HCT116 (cell line): ENCODE data around the gene AHNAK. TPM values are rescaled to one million over a fixed set of nuclear protein-coding genes. Genes with fewer than 3 reads are reported as not detected.

ENCODE experiments used
- ATAC-seq: fragments of 200-7000 bp; cut with Tn5 transposase; 2 replicates; pipeline ENCODE4 v1.9.1; 2020; ENCODE audit warnings: mild to moderate bottlenecking, moderate library complexity
- BruUV-seq: library from RNA; stranded (reverse); fragments of 400-500 nt; replicated peaks from 2 replicates; lab custom pipeline; 2021; lab: Mats Ljungman, UMichigan
- CTCF ChIA-PET: fragments of 300-600 bp; sonication (Branson Sonifier 250); formaldehyde crosslinking; loops from one replicate; lab custom pipeline; 2021; ENCODE audit warnings: antibody characterized with exemption; lab: Charles Lee
- POLR2A ChIA-PET: fragments of 300-600, 350-600 bp; sonication (Branson Sonifier 250); formaldehyde crosslinking; loops from one replicate; lab custom pipeline; 2021; ENCODE audit warnings: antibody characterized with exemption; lab: Charles Lee
- RAD21 ChIA-PET, 2 experiments: fragments of 300-600 bp; sonication (Branson Sonifier 250); formaldehyde crosslinking; loops; one replicate each; lab custom pipeline; 2023; ENCODE audit warnings: low total read pairs in 2 of 2; ENCODE audit not compliant: uncharacterized antibody in 2 of 2, unreplicated experiment in 2 of 2, low non-redundant PET in 1 of 2; lab: Charles Lee
- DNase-seq: peaks from one replicate; pipeline ENCODE4 v3.0.0-alpha.2; 2010; ENCODE audit warnings: low read depth, low spot score
- H2AFZ ChIP-seq: fragments of 200-600 bp; shearing (Covaris generic), sonication (generic); 2 replicates; pipeline ENCODE4 v1.6.1; 2017; ENCODE audit warnings: low read depth, mixed run types, mixed read lengths, antibody characterized with exemption, low read length; ENCODE audit not compliant: poor library complexity, severe bottlenecking
- H3K27ac ChIP-seq: 2 replicates; pipeline ENCODE4 v1.5.1; 2012; ENCODE audit warnings: low read depth, low read length
- H3K27me3 ChIP-seq: fragments of 200-600 bp; sonication (generic); 2 replicates; pipeline ENCODE4 v1.6.1; 2016; ENCODE audit warnings: mixed run types, low read length, mixed read lengths; ENCODE audit not compliant: insufficient read depth
- H3K36me3 ChIP-seq, 2 experiments: fragments of 200-500 bp in 1 of 2; fragments of 200-600 bp in 1 of 2; sonication (Bioruptor generic) in 1 of 2; sonication (generic) in 1 of 2; 2 replicates each; pipeline versions ENCODE4 v1.5.1 to v1.6.1; 2014 to 2016; ENCODE audit warnings: low read length in 2 of 2, inconsistent platforms in 1 of 2, mixed read lengths in 1 of 2, mixed run types in 1 of 2; ENCODE audit not compliant: insufficient read depth in 2 of 2, control insufficient read depth in 1 of 2
- H3K4me1 ChIP-seq, 2 experiments: fragments of 200-600 bp in 1 of 2; sonication (generic) in 1 of 2; 2 replicates each; pipeline versions ENCODE4 v1.5.1 to v1.6.1; 2012 to 2017; ENCODE audit warnings: low read length in 2 of 2, inconsistent platforms in 1 of 2, mild to moderate bottlenecking in 1 of 2, mixed read lengths in 1 of 2, mixed run types in 1 of 2, moderate library complexity in 1 of 2; ENCODE audit not compliant: insufficient read depth in 2 of 2, control insufficient read depth in 1 of 2
- H3K4me2 ChIP-seq: fragments of 200-600 bp; sonication (generic); 2 replicates; pipeline ENCODE4 v1.6.1; 2017; ENCODE audit warnings: mixed run types, low read length, mixed read lengths
- H3K4me3 ChIP-seq, 2 experiments: fragments of 200-600 bp in 1 of 2; sonication (generic) in 1 of 2; replicated peaks in 1 of 2; 2 replicates each; pipeline ENCODE4 v1.5.1; 2011 to 2016; ENCODE audit warnings: low read length in 2 of 2, control low read depth in 1 of 2, low read depth in 1 of 2, mild to moderate bottlenecking in 1 of 2, mixed read lengths in 1 of 2, mixed run types in 1 of 2
- H3K79me2 ChIP-seq: fragments of 200-600 bp; sonication (generic); 2 replicates; pipeline ENCODE4 v1.6.1; 2017; ENCODE audit warnings: mild to moderate bottlenecking, mixed run types, low read length, moderate library complexity, mixed read lengths; ENCODE audit not compliant: insufficient read depth
- H3K9ac ChIP-seq: fragments of 200-600 bp; sonication (generic); 2 replicates; pipeline ENCODE4 v1.6.1; 2016; ENCODE audit warnings: low read length, mixed read lengths
- H3K9me2 ChIP-seq: fragments of 200-600 bp; sonication (generic), shearing (Covaris generic); 2 replicates; pipeline ENCODE4 v1.6.1; 2017; ENCODE audit warnings: mixed run types, mild to moderate bottlenecking, moderate library complexity; ENCODE audit not compliant: insufficient read depth
- H3K9me3 ChIP-seq, 2 experiments: fragments of 200-500 bp in 1 of 2; fragments of 200-600 bp in 1 of 2; sonication (Bioruptor generic) in 1 of 2; sonication (generic) in 1 of 2; 2 replicates each; pipeline ENCODE4 v1.6.1; 2014 to 2017; ENCODE audit warnings: low read length in 2 of 2, mixed read lengths in 2 of 2, inconsistent platforms in 1 of 2, low read depth in 1 of 2, mild to moderate bottlenecking in 1 of 2, mixed run types in 1 of 2, moderate library complexity in 1 of 2; ENCODE audit not compliant: control insufficient read depth in 1 of 2, insufficient read depth in 1 of 2
- H4K20me1 ChIP-seq: fragments of 200-600 bp; sonication (generic), shearing (Covaris generic); 2 replicates; pipeline ENCODE4 v1.6.1; 2017; ENCODE audit warnings: mixed run types, mild to moderate bottlenecking, moderate library complexity; ENCODE audit not compliant: insufficient read depth
- CBX3 ChIP-seq: IDR thresholded peaks from 2 replicates; pipeline ENCODE4 v1.6.1; 2012; ENCODE audit warnings: low read depth
- ELF1 ChIP-seq: IDR thresholded peaks from 2 replicates; pipeline ENCODE4 v1.6.1; 2012; ENCODE audit warnings: low read depth, borderline replicate concordance
- EZH2 ChIP-seq: fragments of 200-600 bp; sonication (generic); IDR thresholded peaks from 2 replicates; pipeline ENCODE4 v1.6.1; 2017; ENCODE audit warnings: antibody characterized with exemption, mixed run types
- FOSL1 ChIP-seq: IDR thresholded peaks from 2 replicates; pipeline ENCODE4 v1.6.1; 2012; ENCODE audit warnings: low read depth
- POLR2A ChIP-seq: IDR thresholded peaks from 2 replicates; pipeline ENCODE4 v1.7.0; 2011; ENCODE audit warnings: borderline replicate concordance; ENCODE audit not compliant: insufficient read depth, insufficient read length; ENCODE audit errors: extremely low read depth
- SIN3A ChIP-seq: IDR thresholded peaks from 2 replicates; pipeline ENCODE4 v1.6.1; 2012; ENCODE audit warnings: low read depth
- ZNF274 ChIP-seq: fragments of 200-500 bp; sonication (Bioruptor generic); IDR thresholded peaks from 2 replicates; pipeline ENCODE4 v1.6.1; 2014; ENCODE audit warnings: mild to moderate bottlenecking, low read depth, low read length, inconsistent platforms
- intact Hi-C: fragments of 100-400 bp; cut with micrococcal nuclease; formaldehyde crosslinking; loops from 2 replicates; pipeline ENCODE4 v1.10.0; 2022
- total RNA-seq: library from RNA; stranded (reverse); gene quantifications from one replicate; pipeline ENCODE4 v1.2.1, GENCODE V29; 2021; ENCODE audit not compliant: unreplicated experiment
- TF ChIP-seq, protein P1 (sequence below): IDR thresholded peaks from 2 replicates; pipeline ENCODE4 v1.6.1; 2011; ENCODE audit warnings: mild to moderate bottlenecking, low read length, moderate library complexity; ENCODE audit not compliant: insufficient replicate concordance; ENCODE audit errors: extremely low read depth
- TF ChIP-seq, protein P2 (sequence below): IDR thresholded peaks from 2 replicates; pipeline ENCODE4 v1.6.1; 2012

The AHNAK gene
- total RNA-seq, 1 experiment from 2014 or later: 239 TPM

DNA sequence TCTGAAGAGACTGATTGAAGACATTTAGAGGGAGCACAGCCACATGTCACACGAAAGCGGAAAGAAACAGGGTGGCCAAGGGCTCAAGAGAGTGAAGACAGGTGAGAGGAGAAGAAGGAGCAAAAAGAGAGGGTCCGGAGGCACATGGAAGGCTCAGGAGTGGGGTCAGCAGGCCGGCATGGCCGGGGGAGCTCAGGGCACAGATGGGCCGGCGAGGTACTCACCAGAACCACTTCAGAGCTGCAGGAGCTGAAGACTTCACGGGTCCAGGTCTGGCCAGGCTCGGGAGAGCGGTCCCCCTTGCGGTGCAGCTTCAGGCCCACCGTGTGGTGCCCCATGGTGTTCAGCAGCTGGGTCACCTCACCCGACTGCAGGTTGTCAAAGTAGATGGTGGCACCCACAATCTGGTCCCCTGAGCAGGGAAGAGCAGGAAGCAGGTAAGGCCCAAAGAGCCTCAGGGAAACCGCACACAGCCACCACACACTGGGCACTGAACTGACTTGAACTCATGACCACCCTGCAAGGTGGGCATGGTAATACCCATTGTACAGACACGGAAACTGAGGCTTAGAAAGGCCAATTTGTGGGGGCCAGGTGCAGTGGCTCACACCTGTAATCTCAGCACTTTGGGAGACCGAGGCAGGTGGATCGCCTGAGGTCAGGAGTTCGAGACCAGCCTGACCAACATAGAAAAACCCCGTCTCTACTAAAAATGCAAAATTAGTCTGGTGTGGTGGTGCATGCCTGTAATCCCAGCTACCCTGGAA is 11.6 kb downstream of the AHNAK start:
- Histone ChIP-seq H2AFZ (no peak overlapping the region), H3K27ac (no peak overlapping the region), H3K9me3 (no peaks in the 10 kb centered on the region), H3K79me2 (peaks cover 71% of the 10 kb centered on the region), H3K4me2 (no peak overlapping the region), H3K27me3 (no peaks in the 10 kb centered on the region), H3K4me3 (no peak overlapping the region), H3K9ac (no peak overlapping the region)
- intact Hi-C loops: no loop called here
- ChIA-PET POLR2A (no interaction called here), RAD21 (no interaction called here)
- ATAC-seq: no peak
- BruUV-seq: no TSS peak
- TF ChIP-seq ELF1: no peak
- TF ChIP-seq, protein P1, sequence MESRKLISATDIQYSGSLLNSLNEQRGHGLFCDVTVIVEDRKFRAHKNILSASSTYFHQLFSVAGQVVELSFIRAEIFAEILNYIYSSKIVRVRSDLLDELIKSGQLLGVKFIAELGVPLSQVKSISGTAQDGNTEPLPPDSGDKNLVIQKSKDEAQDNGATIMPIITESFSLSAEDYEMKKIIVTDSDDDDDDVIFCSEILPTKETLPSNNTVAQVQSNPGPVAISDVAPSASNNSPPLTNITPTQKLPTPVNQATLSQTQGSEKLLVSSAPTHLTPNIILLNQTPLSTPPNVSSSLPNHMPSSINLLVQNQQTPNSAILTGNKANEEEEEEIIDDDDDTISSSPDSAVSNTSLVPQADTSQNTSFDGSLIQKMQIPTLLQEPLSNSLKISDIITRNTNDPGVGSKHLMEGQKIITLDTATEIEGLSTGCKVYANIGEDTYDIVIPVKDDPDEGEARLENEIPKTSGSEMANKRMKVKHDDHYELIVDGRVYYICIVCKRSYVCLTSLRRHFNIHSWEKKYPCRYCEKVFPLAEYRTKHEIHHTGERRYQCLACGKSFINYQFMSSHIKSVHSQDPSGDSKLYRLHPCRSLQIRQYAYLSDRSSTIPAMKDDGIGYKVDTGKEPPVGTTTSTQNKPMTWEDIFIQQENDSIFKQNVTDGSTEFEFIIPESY: no peak
- TF ChIP-seq CBX3: no peak
- no peak for TF ChIP-seq FOSL1
- TF ChIP-seq, protein P2, sequence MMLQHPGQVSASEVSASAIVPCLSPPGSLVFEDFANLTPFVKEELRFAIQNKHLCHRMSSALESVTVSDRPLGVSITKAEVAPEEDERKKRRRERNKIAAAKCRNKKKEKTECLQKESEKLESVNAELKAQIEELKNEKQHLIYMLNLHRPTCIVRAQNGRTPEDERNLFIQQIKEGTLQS: no peak
- no peak for TF ChIP-seq SIN3A
- TF ChIP-seq EZH2: no peak
- no peak for TF ChIP-seq ZNF274
- no peak for TF ChIP-seq POLR2A
- TF ChIP-seq, all 23 proteins: peak for 0
- CTCF ChIA-PET: no interaction called here
- Histone ChIP-seq H4K20me1 (peaks cover 12% of the 10 kb centered on the region; the same call in 1 of the 2 replicates), H3K4me1 (peaks cover 19 to 22% of the 10 kb centered on the region in 2 experiments), H3K9me2 (no peaks in the 10 kb centered on the region), H3K36me3 (peaks cover 31 to 60% of the 10 kb centered on the region in 2 experiments)
- DNase-seq: no peak
